Stomach (tissue), 4 donors: ENCODE results near the gene LEMD2.

Source experiments
- POLR2A ChIP-seq, 4 donors: fragments of 450-650 bp; IDR thresholded peaks; one replicate each; pipeline ENCODE4 v1.6.1; 2016; ENCODE audit warnings: antibody characterized with exemption in 4 of 4, control low read depth in 2 of 4, mild to moderate bottlenecking in 1 of 4, moderate library complexity in 1 of 4
- TF ChIP-seq, protein P1 (sequence below), 7 experiments: fragments of 450-650 bp in 4 of 7; fragments of 200-600 bp in 3 of 7; sonication (generic) in 3 of 7; IDR thresholded peaks; one replicate each; pipeline ENCODE4 v1.5.1; 2016 to 2019; ENCODE audit warnings: antibody characterized with exemption in 7 of 7, control low read depth in 2 of 7, mild to moderate bottlenecking in 1 of 7

- TF ChIP-seq, protein P1, sequence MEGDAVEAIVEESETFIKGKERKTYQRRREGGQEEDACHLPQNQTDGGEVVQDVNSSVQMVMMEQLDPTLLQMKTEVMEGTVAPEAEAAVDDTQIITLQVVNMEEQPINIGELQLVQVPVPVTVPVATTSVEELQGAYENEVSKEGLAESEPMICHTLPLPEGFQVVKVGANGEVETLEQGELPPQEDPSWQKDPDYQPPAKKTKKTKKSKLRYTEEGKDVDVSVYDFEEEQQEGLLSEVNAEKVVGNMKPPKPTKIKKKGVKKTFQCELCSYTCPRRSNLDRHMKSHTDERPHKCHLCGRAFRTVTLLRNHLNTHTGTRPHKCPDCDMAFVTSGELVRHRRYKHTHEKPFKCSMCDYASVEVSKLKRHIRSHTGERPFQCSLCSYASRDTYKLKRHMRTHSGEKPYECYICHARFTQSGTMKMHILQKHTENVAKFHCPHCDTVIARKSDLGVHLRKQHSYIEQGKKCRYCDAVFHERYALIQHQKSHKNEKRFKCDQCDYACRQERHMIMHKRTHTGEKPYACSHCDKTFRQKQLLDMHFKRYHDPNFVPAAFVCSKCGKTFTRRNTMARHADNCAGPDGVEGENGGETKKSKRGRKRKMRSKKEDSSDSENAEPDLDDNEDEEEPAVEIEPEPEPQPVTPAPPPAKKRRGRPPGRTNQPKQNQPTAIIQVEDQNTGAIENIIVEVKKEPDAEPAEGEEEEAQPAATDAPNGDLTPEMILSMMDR (IDR thresholded peaks at IDR 0.05): no peak
- no peak for TF ChIP-seq POLR2A (IDR thresholded peaks at IDR 0.05)
Measured at GRCh38 chr6:33733709-33734007, 55.3 kb downstream of the LEMD2 start.
